GM19240 (cell line): ENCODE results near the gene TMEFF1.
A peak's percentile ranks its signal among the peaks of the same experiment; 100 is the strongest.

Source experiments
- DNase-seq: peaks from one replicate; pipeline ENCODE4 v3.0.0; 2011; ENCODE audit warnings: low spot score; ENCODE audit not compliant: insufficient read length

Gene TMEFF1

DNA sequence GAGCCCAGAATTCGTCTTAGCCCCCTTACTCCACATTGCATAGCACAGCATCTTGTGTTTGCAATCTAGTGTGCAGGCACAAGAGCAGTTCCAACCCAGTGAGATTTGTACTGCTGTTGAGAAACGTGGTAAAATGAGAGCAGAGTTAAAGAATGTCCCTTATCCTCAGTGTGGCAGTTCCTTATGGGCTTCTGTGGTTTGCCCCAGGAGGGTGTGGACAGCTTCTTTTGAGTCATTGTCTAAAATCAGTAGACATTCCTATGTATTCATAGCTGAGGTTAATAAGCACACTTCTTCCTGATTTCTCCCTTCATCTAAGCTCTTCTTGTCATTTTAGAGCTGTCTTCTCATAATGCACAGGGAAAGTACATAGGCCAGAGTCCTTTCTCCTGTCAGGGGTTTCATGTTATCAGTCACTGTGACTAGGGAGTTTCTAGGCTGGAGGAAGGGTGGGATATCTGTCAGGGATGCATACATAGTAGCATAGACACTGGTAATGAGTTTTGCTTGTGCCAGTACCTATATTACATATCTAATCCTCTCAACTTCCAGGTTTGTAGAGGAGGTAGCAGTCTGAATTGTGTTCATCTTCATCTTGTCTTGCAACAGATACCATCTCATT is 102.9 kb downstream of the TMEFF1 start:
- DNase-seq = no peak

DNA sequence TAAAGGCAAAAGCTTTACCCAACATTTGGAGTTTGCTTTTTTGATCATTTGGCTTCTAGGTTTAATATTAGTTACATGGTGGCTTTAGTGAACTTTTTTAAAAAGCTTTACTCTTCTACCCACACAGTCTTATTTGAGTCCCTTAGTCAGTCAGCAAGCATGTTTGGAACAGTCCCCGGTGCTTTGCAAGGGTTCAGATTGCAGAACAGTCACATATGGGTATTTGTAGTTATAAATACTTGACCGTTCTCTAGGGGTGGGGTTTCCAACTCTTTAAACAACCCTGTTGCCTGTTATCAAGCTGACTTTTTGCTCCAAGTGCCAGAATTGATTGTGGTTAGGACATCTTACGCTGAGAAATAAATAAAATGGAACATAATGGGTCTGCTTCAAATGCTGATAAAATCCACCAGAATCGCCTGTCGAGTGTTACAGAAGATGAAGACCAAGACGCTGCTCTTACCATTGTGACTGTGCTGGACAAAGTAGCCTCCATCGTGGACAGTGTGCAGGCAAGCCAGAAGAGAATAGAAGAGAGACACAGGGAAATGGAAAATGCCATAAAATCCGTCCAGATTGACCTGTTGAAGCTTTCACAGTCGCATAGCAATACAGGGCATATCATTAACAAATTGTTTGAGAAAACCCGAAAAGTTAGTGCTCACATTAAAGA is 105.0 kb downstream of the TMEFF1 start, which contains the start of gene CAVIN4:
Gene CAVIN4 (plus strand): TSS at position 304 of the 673 bp plus-strand sequence. CDS start 65 bp downstream, at position 369.
- DNase-seq = no peak

DNA sequence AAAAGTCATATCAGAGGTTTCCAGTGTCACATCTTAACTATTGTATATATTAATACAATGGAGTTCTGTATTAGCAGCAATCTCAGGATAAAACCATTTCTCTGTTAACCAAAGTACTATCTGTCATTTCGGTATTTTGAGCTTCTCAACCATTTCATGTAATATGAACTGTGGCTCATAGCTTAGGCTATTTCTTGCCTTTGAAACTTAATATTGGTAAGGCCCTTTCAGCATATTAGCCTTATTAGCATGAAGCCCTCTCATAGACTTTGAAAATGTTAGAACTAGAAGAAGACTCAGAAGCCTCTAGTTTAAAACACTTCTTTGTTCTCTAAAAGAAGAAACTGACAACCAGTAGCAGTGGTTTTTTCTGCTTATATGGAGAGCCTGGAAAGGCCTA is 105.7 kb downstream of the TMEFF1 start:
- DNase-seq = no peak

DNA sequence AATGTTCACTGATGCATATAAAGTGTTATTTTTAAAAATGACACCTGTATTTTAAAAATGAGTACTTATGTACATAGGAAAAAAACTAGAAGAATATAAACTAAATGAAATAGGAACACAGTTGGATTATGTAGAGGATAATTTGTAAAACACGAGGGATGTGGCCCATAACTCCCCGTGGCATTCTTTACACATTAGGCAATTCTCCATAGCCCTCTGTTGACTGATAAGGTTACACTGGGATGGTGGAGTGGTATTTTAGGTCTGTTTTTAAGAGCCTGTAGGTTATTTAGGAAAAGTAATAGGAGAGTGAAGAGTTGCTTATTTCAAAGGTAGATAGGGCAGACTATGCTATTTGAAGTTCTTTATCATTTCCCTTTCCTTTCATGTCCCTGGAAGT is 106.7 kb downstream of the TMEFF1 start:
- no peak for DNase-seq

DNA sequence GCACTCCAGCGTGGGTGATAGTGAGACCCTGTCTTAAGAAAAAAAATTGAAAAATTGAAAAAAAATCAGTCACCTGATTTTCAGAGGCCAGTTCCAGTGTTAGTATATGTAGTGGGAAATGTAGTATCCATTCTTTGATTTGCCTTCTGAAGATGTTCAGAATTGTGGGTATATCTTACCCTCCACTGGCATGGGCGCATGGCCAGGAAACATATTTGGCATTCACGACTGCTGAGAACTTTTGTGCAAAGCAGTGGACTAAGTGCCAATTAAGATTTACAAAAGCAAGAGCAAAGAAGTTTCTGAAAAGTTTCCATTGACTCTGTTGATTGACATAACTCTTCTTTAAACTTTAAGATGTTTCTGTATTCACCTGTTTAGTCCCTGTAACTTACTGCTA is 107.3 kb downstream of the TMEFF1 start:
- DNase-seq = no peak

DNA sequence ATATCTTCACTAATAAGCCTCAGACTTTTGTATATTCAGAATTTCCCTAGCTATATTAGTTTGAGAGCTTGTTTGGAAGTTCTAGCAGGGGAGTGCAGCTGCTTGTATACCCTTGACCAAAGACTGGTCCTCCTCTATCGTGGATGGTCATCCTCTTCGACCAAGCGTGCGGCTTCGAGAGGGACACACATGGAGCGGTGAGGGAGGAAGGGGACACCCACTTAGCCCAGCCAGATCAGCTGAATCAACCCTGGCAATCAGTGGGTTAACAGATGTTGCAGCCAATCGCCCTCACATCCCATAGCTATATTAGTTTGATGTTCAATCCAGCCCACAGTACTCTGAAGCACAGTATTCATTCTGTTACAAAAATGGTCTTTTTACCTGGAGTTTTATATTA is 108.1 kb downstream of the TMEFF1 start:
- no peak for DNase-seq

DNA sequence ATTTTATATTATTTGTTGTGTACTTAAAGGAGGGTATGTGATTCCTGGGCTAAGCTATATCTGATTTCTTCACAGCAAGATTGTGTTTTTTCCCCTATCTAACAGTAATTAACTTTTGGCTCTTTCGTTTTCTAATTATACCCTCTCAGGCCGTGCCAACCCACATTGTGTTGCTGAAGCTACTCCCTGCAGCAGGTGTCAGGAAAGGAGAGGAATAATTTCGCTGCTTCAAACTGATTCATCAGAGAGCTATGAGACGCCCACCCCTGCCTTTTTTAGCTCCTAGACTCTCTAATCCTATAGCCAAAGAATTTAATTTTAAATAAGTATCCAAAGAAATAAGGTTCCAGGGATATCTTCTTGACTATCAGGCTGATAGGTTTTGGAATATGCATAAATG is 108.7 kb downstream of the TMEFF1 start:
- no peak for DNase-seq

DNA sequence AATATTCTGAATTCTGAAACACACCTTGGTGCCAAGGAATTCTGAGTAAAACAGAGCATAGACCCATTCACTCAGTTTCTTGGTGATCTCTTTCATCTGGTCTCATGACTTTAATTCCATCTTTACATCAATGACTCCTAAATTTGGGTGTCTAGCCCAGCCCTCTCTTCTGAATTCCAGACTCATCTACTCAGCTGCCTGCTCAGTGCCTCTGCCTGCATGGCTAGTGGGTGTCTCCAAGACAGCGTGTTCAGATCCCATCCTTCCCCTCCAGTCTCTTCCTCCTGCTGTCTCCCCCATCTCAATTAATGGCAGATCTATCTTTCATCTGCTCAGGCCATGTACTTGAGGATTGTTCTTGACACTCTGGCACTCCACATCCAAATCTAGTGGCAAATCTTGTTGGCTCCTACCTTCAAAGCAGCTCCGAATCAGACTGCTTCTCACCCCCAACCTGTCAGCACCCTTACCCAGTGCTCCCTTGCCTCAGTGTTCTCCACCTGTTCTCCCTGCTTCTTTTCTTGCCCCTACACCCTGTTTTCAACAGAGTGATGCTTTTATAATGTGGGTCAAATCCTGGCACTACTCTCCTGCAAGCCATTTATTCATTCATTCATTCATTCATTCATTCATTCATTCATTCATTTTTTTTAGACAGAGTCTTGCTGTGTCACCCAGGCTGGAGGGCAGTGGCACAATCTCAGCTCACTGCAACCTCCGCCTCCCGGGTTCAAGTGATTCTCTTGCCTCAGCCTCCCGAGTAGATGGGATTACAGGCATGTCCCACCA is 110.3 kb downstream of the TMEFF1 start:
- no peak for DNase-seq

DNA sequence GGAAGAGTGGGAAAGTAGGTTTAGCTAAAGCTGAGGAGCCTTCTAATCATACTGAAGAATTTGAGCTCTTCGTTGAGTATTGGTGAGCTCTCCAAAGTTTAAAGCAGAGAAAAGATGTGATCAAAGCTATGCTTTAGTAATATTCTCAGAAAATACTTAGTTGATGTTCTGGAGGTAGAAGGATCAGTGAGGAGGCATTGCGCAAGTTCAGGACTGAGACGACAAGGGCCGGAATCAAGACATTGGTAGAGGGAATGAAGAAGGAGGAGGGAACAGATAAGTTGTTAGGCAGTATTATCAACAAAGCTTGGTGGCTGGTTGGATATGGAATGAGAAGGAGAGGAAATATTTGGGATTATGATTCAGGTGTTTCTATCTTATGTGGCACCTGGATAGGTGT is 112.0 kb downstream of the TMEFF1 start:
- DNase-seq = no peak

DNA sequence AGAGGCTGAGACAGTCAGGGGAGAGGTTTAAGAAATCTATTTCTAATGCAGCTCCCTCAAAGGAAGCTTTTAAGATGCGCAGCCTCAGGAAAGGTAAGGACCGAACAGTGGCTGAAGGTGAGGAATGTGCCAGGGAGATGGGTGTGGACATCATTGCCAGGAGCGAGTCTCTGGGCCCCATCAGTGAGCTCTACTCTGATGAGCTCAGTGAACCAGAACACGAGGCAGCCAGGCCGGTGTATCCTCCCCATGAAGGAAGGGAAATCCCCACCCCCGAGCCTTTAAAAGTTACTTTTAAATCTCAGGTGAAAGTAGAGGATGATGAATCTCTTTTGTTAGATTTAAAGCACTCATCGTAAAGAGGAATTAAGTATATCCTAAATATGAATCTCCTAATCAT is 113.1 kb downstream of the TMEFF1 start:
- no peak for DNase-seq

DNA sequence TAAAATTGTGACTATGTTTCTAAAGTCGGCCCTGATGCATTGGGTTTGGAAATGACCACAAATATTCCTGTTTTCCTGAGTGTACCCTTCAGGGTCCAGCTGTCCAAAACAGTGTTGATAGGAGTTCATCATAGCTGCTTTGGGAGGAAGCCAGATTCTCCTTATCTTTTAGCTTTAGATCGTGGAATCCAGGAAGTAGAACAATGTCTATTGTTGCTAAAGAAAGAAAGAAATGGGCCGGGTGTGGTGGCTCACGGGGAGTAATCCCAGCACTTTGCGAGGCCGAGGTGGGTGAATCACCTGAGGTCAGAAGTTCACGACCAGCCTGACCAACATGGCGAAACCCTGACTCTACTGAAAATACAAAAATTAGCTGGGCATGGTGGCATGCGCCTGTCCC is 114.4 kb downstream of the TMEFF1 start:
- DNase-seq = no peak

DNA sequence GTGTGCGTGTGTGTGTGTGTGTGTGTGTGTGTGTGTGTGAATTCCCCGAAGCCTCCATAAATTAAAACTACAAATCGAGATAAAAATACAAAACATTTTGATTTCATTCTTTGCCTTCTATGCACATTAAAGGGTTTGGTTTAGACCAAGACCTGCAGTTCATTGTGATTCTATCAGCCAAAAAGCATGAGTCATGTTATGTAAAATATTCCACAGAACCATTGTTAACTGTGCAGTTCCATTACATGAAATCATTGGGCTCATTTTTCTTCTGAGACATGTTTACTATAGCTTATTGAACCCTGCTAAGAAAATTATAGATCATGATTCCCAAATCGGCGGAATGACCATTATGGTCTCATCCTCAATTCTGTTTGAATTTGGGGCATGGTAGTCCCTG is 116.6 kb downstream of the TMEFF1 start:
- DNase-seq = no peak

DNA sequence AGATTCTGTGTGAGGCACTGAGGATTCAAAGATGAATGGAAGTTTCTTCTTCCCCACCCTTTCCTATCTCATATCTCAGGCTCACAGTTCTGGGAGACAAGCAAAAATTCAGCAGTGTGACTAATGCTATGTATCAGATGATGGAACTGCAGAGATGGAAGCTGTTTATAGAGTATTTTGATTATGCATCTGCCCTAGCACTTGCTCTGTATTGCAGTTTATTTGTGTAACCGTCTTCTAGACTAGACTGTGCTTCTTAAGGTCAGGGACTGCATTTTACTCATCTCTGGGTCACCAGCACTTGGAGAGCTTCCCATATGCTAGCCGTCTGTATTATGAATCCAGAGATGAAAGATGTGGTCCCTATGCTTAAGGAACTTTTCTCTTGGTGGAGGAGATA is 117.5 kb downstream of the TMEFF1 start:
- DNase-seq = no peak

DNA sequence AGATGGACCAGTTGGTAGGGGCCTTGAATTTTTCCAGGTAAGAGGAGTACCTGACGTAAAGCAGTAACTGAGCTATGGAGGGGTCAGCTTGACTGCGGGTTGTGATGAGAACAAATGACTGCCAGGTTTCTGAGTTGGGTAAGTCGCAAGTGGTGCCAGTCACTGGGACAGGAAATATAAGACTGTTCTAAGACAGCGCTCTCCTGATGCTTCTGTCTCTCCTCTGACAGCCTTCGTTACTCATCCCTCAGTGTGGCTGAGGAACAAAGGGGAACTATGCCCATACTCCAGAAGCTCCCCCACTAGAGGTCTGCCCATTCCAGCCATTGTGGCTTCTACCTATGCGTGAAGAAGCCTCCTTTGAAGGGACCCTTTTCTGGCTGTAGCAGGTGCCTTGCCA is 118.2 kb downstream of the TMEFF1 start:
- DNase-seq = no peak

DNA sequence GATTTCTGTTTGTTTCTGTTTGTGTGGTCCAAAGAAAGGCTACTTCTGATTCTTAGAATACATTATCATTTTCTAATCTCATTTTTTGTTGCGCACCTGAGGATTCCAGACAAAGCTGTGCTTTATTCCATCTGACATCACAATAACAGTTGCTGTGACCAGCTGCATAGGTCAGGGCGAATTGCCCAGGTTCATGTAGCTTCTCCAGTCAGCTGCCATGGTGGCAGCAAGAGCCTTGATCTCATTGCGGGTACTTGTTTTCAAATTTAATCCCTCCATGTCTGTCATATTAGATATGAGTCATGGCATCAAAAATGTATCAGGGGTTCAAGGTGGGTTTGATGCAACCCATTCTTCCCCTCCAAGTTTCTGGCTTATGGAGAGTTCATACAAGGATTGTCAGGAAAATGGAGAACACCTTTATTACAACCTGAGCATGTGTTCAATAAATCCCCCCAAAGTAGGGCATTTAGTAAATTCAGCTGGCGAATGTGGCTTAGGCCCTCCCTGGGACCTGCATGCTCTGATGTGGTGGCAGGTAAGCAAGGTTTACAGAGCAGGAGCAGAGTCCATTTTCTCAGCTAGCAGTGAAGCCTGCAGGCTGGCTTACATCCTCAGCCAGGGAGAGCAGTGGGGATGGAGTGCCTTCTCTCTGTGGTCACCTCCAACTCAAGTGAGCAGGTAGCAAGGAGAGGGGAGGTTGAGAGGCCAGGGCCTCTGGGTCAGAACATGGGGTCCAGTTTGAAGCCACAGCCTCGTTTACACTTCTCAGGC is 118.9 kb downstream of the TMEFF1 start:
- DNase-seq = no peak

DNA sequence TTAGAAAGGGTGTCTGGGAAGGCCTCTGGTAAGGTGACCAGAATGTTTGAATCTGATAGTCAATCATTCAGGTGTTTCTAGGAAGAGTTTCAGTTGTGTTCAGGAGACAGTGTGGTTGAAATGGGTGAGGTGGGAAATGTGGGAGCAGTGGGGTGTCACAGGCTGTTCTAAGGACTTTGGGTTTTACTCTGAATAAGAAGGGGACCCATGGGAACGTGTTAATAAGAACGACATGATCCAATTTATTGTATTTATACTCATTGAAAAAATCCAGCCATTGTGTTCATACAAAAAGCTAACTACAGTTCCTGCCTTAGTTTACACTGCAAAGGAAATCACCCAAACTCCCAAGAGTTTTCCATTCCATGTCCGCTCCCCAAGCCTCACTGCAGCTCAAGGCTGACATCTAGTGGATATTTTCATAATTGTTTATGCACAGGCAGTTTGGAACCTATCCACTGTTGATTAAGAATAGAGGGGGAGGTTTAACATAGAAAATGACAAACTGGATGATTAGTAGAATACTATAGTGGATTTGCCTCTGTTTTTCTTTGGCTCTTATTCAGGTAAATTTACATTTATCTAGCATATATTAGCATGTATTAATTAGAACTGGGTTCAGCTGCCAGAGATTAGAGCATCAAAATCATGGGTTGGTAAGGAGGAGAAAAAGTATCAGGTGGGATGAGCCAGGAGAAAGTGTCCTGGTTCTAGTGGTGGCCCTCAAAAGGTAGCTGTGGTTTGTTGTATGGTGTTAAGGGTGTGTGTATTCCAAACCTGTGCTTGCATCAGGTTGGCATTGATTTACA is 122.6 kb downstream of the TMEFF1 start:
- DNase-seq = peak; percentile 15

DNA sequence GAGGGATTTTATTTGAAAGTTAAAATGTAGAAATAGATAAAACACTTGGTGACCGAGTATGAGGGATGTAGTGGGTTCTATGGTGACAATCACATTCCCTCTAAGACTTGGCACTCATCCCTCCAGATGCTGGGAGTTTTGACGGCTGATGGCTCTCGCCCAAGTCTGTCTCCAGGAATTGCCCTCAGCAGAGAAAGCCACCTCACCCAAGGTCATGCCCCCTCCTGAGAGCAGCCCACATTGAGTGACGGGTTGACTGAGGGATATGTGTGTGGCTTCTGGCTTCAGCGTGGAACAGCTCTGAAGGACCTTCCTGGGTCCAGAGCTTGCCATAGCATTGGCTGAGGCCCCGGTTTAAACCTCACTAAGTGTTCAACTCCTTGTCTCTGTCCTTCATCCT is 124.3 kb downstream of the TMEFF1 start:
- DNase-seq = no peak

DNA sequence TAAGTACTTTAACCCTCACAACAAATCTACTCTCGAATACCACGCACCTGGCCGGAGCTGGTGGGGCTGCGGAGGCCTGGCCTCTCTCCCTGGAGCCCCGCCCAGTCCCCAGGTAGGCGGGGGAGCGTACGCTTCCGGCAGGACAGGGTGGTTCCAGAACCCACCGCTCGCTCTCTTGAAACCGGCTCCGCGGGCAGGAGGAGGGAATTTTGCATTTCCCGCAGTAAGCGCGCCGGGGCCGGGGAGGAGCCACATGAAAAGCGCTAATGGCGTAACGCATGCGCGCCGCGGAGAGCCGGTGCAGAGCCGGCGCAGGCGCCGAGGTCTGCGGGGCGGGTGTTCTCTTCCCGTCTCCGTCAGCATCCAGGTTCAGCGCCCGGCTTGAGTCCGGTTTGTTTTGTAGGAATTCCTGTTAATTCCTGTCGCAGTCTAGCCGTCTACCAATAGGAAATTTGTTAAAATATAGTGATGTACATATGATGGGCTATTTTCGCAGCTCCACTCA is 125.7 kb downstream of the TMEFF1 start:
- peak; percentile 13 for DNase-seq

DNA sequence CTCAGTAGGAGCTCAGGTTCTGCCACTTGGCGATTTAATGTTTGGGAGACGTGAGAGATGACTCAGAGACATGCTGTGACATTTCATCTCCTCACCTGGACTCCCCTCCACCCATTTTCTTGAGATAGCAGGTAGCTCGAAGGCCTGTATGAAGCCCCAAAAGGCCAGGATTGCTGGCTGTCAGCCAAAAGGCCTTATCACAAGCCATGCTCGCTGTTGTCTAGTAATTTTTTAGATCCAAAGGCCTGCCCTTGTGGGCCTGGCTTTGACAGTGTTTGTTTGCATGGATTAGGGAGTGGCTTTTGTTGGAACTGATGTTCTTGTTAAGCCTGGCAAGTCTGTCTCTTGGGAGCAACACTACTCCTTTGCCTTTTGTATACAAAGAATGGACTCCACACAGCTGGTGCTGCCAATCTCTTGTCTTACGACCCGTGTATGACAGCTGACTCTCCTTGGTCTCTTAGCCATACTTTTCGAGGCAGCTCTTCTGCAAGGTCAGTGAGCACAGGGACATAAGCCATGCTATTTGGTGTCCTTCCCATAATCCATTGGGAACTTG is 127.7 kb downstream of the TMEFF1 start:
- DNase-seq = no peak

DNA sequence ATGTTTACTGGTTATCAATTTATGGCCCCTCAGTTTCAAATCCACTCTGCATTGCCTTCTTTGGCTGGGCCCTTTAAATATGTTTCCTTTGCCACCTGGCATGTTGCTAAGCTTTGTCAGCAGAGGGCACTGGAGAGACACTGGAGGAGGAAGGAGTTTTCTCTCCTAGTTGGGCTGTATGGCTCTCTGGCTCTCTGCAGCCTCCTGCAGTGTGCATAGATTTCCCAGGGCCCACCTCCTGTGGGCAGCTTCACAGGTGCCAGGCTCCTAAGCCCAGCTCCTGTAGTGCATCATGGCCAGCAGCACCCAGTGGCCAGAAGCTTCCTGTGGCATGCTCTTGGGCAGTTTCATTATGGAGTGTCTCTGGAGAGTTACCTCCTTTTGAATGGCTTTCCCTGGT is 128.3 kb downstream of the TMEFF1 start:
- DNase-seq = peak; percentile 35
